KMS-11 (cell line): Measurements from ENCODE around the gene STAMBPL1.
A peak's percentile ranks its signal among the peaks of the same experiment; 100 is the strongest.
"Not testable (repeated sequence)": the region's sequence is repeated elsewhere in the genome, so short reads cannot be mapped to it uniquely, and the experiment has no call there.

Experiments used
- H2AFZ ChIP-seq: fragments of 200-600 bp; sonication (generic); 2 replicates; pipeline ENCODE4 v1.6.1; 2016; ENCODE audit warnings: antibody characterized with exemption, mixed run types, low read depth
- H3K27ac ChIP-seq: fragments of 200-600 bp; sonication (generic); 2 replicates; pipeline ENCODE4 v1.6.1; 2016; ENCODE audit warnings: mild to moderate bottlenecking, mixed run types
- H3K27me3 ChIP-seq: fragments of 200-600 bp; sonication (generic); 2 replicates; pipeline ENCODE4 v1.6.1; 2017; ENCODE audit warnings: mild to moderate bottlenecking, low read depth, mixed run types, moderate library complexity; ENCODE audit not compliant: insufficient read depth
- H3K36me3 ChIP-seq: fragments of 200-600 bp; sonication (generic); 2 replicates; pipeline ENCODE4 v1.6.1; 2017; ENCODE audit warnings: mild to moderate bottlenecking, mixed run types; ENCODE audit not compliant: insufficient read depth
- H3K4me1 ChIP-seq: fragments of 200-600 bp; sonication (generic); 2 replicates; pipeline ENCODE4 v1.6.1; 2016; ENCODE audit warnings: mild to moderate bottlenecking, low read depth, mixed run types; ENCODE audit not compliant: poor library complexity, severe bottlenecking
- H3K4me2 ChIP-seq: fragments of 200-600 bp; sonication (generic); 2 replicates; pipeline ENCODE4 v1.7.0; 2016; ENCODE audit warnings: mild to moderate bottlenecking, mixed run types
- H3K4me3 ChIP-seq: fragments of 200-600 bp; sonication (generic); IDR thresholded peaks from 2 replicates; pipeline ENCODE4 v1.6.1; 2017; ENCODE audit warnings: low read depth, low read length, mixed read lengths; ENCODE audit not compliant: insufficient read depth
- H3K79me2 ChIP-seq: fragments of 200-600 bp; sonication (generic); 2 replicates; pipeline ENCODE4 v1.6.1; 2016; ENCODE audit warnings: low read depth, mixed run types; ENCODE audit not compliant: insufficient read depth
- H3K9ac ChIP-seq: fragments of 200-600 bp; sonication (generic); 2 replicates; pipeline ENCODE4 v1.6.1; 2016; ENCODE audit warnings: mild to moderate bottlenecking, mixed run types
- H4K20me1 ChIP-seq: fragments of 200-600 bp; sonication (generic); 2 replicates; pipeline ENCODE4 v1.6.1; 2016; ENCODE audit warnings: mild to moderate bottlenecking, mixed run types; ENCODE audit not compliant: insufficient read depth
- TF ChIP-seq, protein P1 (sequence below): fragments of 200-600 bp; sonication (generic); conservative IDR thresholded peaks from 2 replicates; pipeline ENCODE4 v1.6.1; 2017; ENCODE audit warnings: low read depth, mild to moderate bottlenecking, antibody characterized with exemption, low read length, moderate library complexity, mixed read lengths

STAMBPL1 gene

DNA sequence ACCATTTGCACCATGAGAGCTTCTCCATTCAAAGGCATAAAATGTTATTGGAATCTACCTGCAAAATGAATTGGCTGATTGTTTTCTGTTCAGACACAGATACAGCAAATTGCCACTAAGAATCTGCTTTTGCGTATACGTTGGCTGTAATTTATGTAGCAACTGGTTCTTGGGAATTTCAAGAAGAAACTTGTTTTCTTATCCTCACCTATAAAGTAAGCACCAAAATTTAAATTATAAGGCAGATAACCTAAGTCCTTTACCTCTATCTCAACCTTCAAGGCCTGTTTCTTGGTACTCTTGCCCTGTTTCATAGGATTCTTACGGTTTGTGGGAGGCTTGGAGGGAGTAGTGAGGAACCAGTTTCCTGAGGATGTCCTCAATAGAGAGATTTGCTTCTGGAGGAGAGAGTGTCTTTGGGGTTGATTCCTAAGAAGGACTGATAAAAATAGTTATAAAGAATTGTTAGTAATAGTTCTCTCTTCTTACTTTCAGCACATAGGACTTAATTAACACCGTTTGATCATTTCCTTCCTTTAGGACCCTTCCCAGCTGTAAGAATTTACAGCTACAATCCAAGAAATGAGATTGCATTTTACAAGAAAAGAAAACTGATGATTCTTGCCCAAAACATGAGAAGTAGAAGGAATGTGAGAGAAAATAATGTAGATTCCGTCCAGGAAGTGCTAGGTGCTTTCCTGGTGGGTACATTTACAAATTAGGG is 2.0 kb downstream of the STAMBPL1 start:
- Histone ChIP-seq H3K27me3 (no peaks in the 10 kb centered on the region), H3K79me2 (peaks cover 19% of the 10 kb centered on the region), H3K36me3 (no peaks in the 10 kb centered on the region), H3K4me1 (peaks cover 31% of the 10 kb centered on the region), H3K4me3 (no peak overlapping the region), H4K20me1 (no peaks in the 10 kb centered on the region), H3K4me2 (peak overlapping the region; percentile 86), H3K9ac (peak overlapping the region; percentile 82; the same call in 1 of the 2 replicates), H2AFZ (peak overlapping the region; percentile 86; the same call in 1 of the 2 replicates), H3K27ac (peak overlapping the region; percentile 88; the same call in 1 of the 2 replicates)
- TF ChIP-seq, protein P1, sequence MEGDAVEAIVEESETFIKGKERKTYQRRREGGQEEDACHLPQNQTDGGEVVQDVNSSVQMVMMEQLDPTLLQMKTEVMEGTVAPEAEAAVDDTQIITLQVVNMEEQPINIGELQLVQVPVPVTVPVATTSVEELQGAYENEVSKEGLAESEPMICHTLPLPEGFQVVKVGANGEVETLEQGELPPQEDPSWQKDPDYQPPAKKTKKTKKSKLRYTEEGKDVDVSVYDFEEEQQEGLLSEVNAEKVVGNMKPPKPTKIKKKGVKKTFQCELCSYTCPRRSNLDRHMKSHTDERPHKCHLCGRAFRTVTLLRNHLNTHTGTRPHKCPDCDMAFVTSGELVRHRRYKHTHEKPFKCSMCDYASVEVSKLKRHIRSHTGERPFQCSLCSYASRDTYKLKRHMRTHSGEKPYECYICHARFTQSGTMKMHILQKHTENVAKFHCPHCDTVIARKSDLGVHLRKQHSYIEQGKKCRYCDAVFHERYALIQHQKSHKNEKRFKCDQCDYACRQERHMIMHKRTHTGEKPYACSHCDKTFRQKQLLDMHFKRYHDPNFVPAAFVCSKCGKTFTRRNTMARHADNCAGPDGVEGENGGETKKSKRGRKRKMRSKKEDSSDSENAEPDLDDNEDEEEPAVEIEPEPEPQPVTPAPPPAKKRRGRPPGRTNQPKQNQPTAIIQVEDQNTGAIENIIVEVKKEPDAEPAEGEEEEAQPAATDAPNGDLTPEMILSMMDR: no peak

DNA sequence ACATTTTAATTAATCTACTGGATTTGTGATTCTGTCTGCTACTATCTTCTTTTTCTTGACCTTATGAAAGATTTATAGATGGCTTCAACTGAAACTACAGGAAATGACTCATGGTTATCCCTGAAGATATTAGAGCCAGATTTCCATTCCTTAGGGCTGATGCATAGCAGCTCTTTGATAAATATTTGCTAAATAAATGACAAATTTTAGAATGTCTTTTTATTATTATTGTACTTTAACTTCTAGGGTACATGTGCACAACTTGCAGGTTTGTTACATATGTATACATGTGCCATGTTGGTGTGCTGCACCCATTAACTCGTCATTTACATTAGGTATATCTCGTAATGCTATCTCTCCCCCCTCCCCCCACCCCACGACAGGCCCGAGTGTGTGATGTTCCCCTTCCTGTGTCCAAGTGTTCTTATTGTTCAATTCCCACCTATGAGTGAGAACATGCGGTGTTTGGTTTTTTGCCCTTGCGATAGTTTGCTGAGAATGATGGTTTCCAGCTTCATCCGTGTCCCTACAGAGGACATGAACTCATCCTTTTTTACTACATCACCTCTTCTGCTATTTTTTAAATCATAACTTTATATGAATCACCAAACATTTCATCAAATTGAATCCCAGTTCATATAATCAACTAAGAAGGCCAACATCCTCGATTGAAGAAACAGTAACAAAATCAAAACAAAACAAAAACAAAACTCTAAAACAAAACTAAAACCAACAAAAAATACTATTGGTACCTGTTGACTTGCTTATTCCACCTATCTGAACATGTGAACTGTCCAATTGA is 2.8 kb downstream of the STAMBPL1 start:
- not testable (repeated sequence) for H3K9ac ChIP-seq, H3K27ac ChIP-seq, H3K36me3 ChIP-seq, H3K4me3 ChIP-seq, H4K20me1 ChIP-seq, H3K27me3 ChIP-seq, H2AFZ ChIP-seq
- peaks cover 31% of the 10 kb centered on the region for H3K4me1 ChIP-seq
- peak overlapping the region; percentile 86; the same call in 1 of the 2 replicates for H3K4me2 ChIP-seq
- peaks cover 19% of the 10 kb centered on the region for H3K79me2 ChIP-seq

DNA sequence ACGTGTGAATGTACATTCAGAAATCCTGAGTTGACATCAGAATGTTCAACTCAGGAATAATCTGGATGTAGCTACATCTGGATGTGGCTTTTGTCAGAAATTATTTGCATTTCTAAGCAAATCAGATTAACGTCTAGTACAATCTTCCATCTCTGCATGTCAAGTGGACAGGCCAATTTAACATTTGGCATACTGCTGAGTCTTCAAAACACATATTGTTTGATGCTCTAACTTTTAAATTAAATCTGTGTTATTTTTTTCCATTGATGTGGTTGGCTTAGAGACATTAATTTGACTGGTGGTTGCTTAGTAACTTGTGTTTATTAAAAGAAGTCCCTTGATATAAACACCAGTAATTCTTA is 3.4 kb downstream of the STAMBPL1 start:
- no peaks in the 10 kb centered on the region for H3K27me3 ChIP-seq
- no peaks in the 10 kb centered on the region for H3K36me3 ChIP-seq
- no peak overlapping the region for H3K27ac ChIP-seq
- no peak overlapping the region for H3K9ac ChIP-seq
- no peaks in the 10 kb centered on the region for H4K20me1 ChIP-seq
- peaks cover 19% of the 10 kb centered on the region for H3K79me2 ChIP-seq
- peaks cover 31% of the 10 kb centered on the region for H3K4me1 ChIP-seq
- H2AFZ ChIP-seq: no peak overlapping the region
- no peak overlapping the region for H3K4me2 ChIP-seq
- no peak overlapping the region for H3K4me3 ChIP-seq
- TF ChIP-seq, protein P1: no peak

DNA sequence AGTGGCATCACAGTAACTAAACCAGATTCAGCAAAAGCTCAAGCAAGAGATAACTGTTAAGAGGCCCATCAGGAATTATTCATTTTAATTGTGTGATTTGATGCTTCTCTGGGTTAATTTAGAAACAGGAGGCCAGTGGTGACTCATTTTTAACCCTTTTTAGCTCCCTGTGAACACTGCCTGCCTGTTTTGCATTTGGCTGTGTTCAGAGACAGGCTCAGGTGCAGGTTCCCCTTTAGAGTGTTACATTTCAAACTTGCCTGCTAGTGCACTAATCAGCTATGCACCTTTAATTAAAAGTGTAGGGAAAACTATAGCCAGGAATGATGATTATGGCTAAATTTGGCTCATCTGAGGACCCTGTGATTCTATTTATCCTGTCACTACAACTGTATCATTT is 6.5 kb downstream of the STAMBPL1 start:
- Histone ChIP-seq H3K27me3 (no peaks in the 10 kb centered on the region), H3K4me2 (no peak overlapping the region), H3K36me3 (no peaks in the 10 kb centered on the region), H3K27ac (no peak overlapping the region), H3K9ac (no peak overlapping the region), H2AFZ (no peak overlapping the region), H3K4me3 (no peak overlapping the region), H3K4me1 (peaks cover 17% of the 10 kb centered on the region), H4K20me1 (no peaks in the 10 kb centered on the region), H3K79me2 (peaks cover 17% of the 10 kb centered on the region)
- TF ChIP-seq, protein P1: no peak
